ENCODE data around the gene NVL. TPM values are rescaled to one million over a fixed set of nuclear protein-coding genes. Genes with fewer than 3 reads are reported as not detected.

The NVL gene
- total and polyA plus RNA-seq, 2 donors (not counting 3 experiments of a cell fraction or from before 2014, with no cell fraction given), result 16.7 to 30.3 TPM

GRCh38 chr1:224177356-224177999 lies 152.5 kb downstream of the NVL start:
- intact Hi-C loops (cut with micrococcal nuclease), result no loop called here
- dilution Hi-C loops (cut with MboI; ENCODE audit: extremely low pct_ligation_motif_present, low sequenced_read_pairs), result no loop called here

More at GRCh38 chr1:224177356-224177999, 152.5 kb downstream of the NVL start:
- no TSS peak for BruUV-seq (replicated peaks)
- no peaks in the 10 kb centered on the region for H3K79me2 ChIP-seq (ENCODE audit: control insufficient read depth, insufficient read depth, low read length)
- H3K4me3 ChIP-seq (replicated peaks in 1 of 3; ENCODE audit: insufficient read depth in 1 of 3, low read depth in 1 of 3, low read length in 3 of 3), result no peak overlapping the region
- no peak overlapping the region for H2AFZ ChIP-seq (ENCODE audit: low read depth, low read length)
- FAIRE-seq, result no peak
- CTCF ChIA-PET, result interaction anchor here (1.9 kb wide), 1 partner anchor 8 kb away, joined by 6 read pairs; no protein-coding TSS in a partner anchor
- no peaks in the 10 kb centered on the region for H4K20me1 ChIP-seq (replicated peaks; ENCODE audit: control insufficient read depth, extremely low read depth, insufficient read depth, low read length)
- no peak for DNase-seq (ENCODE audit: low read depth, low spot score)
- H3K4me2 ChIP-seq (ENCODE audit: insufficient read depth, low read length), result no peak overlapping the region
- POLR2A ChIA-PET, result no interaction called here
- H3K27ac ChIP-seq (ENCODE audit: insufficient read depth, low read depth, low read length), result no peak overlapping the region
- no peak overlapping the region for H3K9ac ChIP-seq (replicated peaks; ENCODE audit: extremely low read depth, insufficient read depth, low read length)
- H3K36me3 ChIP-seq (ENCODE audit: control insufficient read depth in 2 of 2, extremely low read depth in 1 of 2, insufficient read depth in 2 of 2, low read length in 2 of 2), result no peaks in the 10 kb centered on the region
- no peaks in the 10 kb centered on the region for H3K9me1 ChIP-seq (replicated peaks; ENCODE audit: control insufficient read depth, extremely low read depth, insufficient read depth, low read length)
- H3K9me3 ChIP-seq (replicated peaks; ENCODE audit: control insufficient read depth, insufficient read depth, low read length), result no peaks in the 10 kb centered on the region
- peaks cover 2% of the 10 kb centered on the region for H3K4me1 ChIP-seq (ENCODE audit: control insufficient read depth, extremely low read depth, insufficient read depth, low read length)
- H3K27me3 ChIP-seq (ENCODE audit: control insufficient read depth in 2 of 2, insufficient read depth in 2 of 2, low read length in 2 of 2), result peaks cover 0 to under 1% of the 10 kb centered on the region in 2 experiments
- TF ChIP-seq JUN (IDR thresholded peaks at IDR 0.05; ENCODE audit: borderline replicate concordance, insufficient read depth, insufficient read length, low read depth), result no peak
- no peak for TF ChIP-seq CTCF (IDR thresholded peaks at IDR 0.05; ENCODE audit: extremely low read depth in 1 of 2, insufficient read depth in 1 of 2, low read depth in 1 of 2, low read length in 2 of 2)
- TF ChIP-seq GATA2 (IDR thresholded peaks at IDR 0.05; ENCODE audit: insufficient read depth, insufficient read length, low read depth, low read length), result no peak
- TF ChIP-seq FOS (IDR thresholded peaks at IDR 0.05; ENCODE audit: borderline replicate concordance, insufficient read depth, low read length), result no peak
- no peak for TF ChIP-seq MAX (IDR thresholded peaks at IDR 0.05; ENCODE audit: insufficient read depth, insufficient read length)
- TF ChIP-seq POLR2A (IDR thresholded peaks at IDR 0.05; ENCODE audit: low read depth, low read length), result no peak
- TF ChIP-seq POLR2AphosphoS5 (IDR thresholded peaks at IDR 0.05; ENCODE audit: insufficient read depth, low read depth, low read length), result no peak
- TF ChIP-seq EZH2 (IDR thresholded peaks at IDR 0.05; ENCODE audit: borderline replicate concordance, low read depth, low read length, severe bottlenecking), result no peak
- TF ChIP-seq MYC (IDR thresholded peaks at IDR 0.05; ENCODE audit: low read depth, low read length), result no peak

Small RNAs within 50 kb of the gene (microRNA-seq; reads per million reads assigned to microRNA genes)
- gene MIR320B2 (ENCODE audit: borderline number of aligned reads, borderline replicate concordance), result 1.2 reads per million

Small RNAs within 50 kb of the gene (small RNA-seq; reads per million reads assigned to genes)
- not detected for gene MIR320B2 (ENCODE audit: insufficient read depth, insufficient read length, low read depth, low replicate concordance)
- not detected for gene RF00139 (ENCODE audit: insufficient read depth, insufficient read length, low read depth, low replicate concordance)
- not detected for gene RNU6-1008P (ENCODE audit: insufficient read depth, insufficient read length, low read depth, low replicate concordance)

Other genes starting within 250 kb of the NVL start
- 32.6 and 35.4 TPM in 2 replicates for gene FBXO28, start 216.1 kb downstream of the NVL start, total RNA-seq
- 6.8 and 8.9 TPM in 2 replicates for gene FBXO28, start 216.1 kb downstream of the NVL start, polyA plus RNA-seq
- 85.8 and 87.0 TPM in 2 replicates for gene DEGS1, start 146.9 kb downstream of the NVL start, total RNA-seq
- 107 and 137 TPM in 2 replicates for gene DEGS1, start 146.9 kb downstream of the NVL start, polyA plus RNA-seq
- 74.9 and 84.8 TPM in 2 replicates for gene CNIH4, start 26.7 kb upstream of the NVL start, total RNA-seq
- gene CNIH4, start 26.7 kb upstream of the NVL start, polyA plus RNA-seq, result 106 and 118 TPM in 2 replicates
- gene WDR26, start 104.6 kb upstream of the NVL start, total RNA-seq, result 90.1 and 92.4 TPM in 2 replicates
- 19.3 and 26.7 TPM in 2 replicates for gene WDR26, start 104.6 kb upstream of the NVL start, polyA plus RNA-seq

Data from endothelial cell of umbilical vein (primary cell).